Fibroblast of mammary gland (primary cell): ENCODE results near the gene NCOA1.

Source experiments
- DNase-seq: peaks from one replicate; pipeline ENCODE4 v3.0.0-alpha.2; 2010; ENCODE audit warnings: low read depth
- H3K4me3 ChIP-seq: 2 replicates; pipeline ENCODE4 v1.5.1; 2011; ENCODE audit warnings: low read depth, mild to moderate bottlenecking, low read length, moderate library complexity; ENCODE audit not compliant: control insufficient read depth
- TF ChIP-seq, protein P1 (sequence below): conservative IDR thresholded peaks from 2 replicates; pipeline ENCODE4 v1.5.1; 2011; ENCODE audit warnings: low read depth, low read length, inconsistent platforms; ENCODE audit not compliant: control insufficient read depth, insufficient read depth

The NCOA1 gene

GRCh38 chr2:24511894-24512293 lies 20.8 kb downstream of the NCOA1 start:
- TF ChIP-seq, protein P1, sequence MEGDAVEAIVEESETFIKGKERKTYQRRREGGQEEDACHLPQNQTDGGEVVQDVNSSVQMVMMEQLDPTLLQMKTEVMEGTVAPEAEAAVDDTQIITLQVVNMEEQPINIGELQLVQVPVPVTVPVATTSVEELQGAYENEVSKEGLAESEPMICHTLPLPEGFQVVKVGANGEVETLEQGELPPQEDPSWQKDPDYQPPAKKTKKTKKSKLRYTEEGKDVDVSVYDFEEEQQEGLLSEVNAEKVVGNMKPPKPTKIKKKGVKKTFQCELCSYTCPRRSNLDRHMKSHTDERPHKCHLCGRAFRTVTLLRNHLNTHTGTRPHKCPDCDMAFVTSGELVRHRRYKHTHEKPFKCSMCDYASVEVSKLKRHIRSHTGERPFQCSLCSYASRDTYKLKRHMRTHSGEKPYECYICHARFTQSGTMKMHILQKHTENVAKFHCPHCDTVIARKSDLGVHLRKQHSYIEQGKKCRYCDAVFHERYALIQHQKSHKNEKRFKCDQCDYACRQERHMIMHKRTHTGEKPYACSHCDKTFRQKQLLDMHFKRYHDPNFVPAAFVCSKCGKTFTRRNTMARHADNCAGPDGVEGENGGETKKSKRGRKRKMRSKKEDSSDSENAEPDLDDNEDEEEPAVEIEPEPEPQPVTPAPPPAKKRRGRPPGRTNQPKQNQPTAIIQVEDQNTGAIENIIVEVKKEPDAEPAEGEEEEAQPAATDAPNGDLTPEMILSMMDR, result no peak
- DNase-seq, result no peak

GRCh38 chr2:24512404-24512803 lies 21.4 kb downstream of the NCOA1 start:
- no peak for DNase-seq
- TF ChIP-seq, protein P1, result no peak
- no peak overlapping the region for H3K4me3 ChIP-seq

More at GRCh38 chr2:24511894-24512293, 20.8 kb downstream of the NCOA1 start:
- H3K4me3 ChIP-seq, result no peak overlapping the region

- DNase-seq, result peak; percentile 57
- TF ChIP-seq, protein P1, result no peak
- no peak overlapping the region for H3K4me3 ChIP-seq
Measured at GRCh38 chr2:24512831-24513230, 21.8 kb downstream of the NCOA1 start.

DNA sequence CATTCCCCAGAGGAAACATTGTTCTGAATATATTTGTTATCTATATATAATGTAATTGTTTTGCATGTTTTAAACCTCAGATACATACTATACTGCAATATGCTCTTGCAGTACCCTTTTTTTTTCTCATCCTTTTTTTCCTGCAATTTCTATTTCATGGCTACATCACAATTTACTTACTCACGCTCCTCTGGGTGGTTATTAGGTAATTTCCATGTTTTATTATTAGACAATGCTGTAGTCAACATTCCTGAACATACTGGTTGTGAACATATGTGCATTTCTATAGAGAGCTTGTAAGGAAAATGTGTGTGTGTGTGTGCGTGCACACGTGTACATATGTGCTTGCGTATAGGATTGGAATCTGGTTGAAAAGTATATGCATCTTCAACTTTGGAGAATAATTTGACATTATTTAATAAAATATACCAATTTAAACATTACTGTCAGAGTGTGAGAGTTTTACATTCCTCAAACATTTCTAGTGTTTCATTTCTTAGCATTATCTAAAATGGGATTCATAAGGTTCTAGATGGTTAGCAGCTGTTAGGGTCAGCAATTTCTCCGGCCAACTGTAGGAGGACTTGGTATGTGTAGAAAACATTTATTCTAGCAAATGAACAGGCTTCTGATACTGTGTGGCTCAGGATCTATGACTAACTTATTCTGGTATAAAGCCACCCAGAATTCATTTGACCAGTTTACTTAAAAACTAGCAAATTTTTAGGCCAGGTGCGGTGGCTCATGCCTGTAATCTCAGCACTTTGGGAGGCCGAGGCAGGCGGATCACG lies 22.4 kb downstream of the NCOA1 start:
- peak; percentile 46 for DNase-seq
- TF ChIP-seq, protein P1, result no peak
- no peak overlapping the region for H3K4me3 ChIP-seq

- TF ChIP-seq, protein P1, result no peak
- DNase-seq, result no peak
- no peak overlapping the region for H3K4me3 ChIP-seq
Measured at GRCh38 chr2:24514820-24515219, 23.8 kb downstream of the NCOA1 start.

DNA sequence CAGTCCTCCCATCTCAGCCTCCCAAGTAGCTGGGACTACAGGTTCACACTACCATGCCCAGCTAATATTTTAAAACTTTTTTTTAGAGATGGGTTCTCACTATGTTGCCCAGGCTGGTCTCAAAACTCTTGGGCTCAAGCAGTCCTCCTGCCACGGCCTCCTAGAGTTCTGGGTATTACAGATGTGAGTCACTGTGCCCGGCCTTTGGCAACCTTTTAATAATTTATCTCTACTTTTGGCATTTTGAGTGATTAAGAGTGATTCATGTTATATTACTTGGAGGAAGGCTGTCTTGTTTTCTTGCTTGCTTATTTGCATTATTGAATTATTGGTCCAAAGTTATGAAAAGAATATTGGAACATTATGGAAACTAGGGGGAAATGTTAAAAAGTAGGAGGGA lies 24.3 kb downstream of the NCOA1 start:
- TF ChIP-seq, protein P1, result no peak
- H3K4me3 ChIP-seq, result no peak overlapping the region
- DNase-seq, result peak; percentile 36
